GM19193 (cell line): ENCODE results near the gene LRRC43.

Source experiments
- POLR2A ChIP-seq: IDR thresholded peaks from 4 replicates; pipeline ENCODE4 v1.6.1; 2011; ENCODE audit not compliant: insufficient read depth, insufficient read length; ENCODE audit errors: extremely low read depth

The LRRC43 gene

GRCh38 chr12:122199484-122200355 is 16.8 kb downstream of the LRRC43 start:
- no peak for TF ChIP-seq POLR2A

- no peak for TF ChIP-seq POLR2A
These were observed 17.7 kb downstream of the LRRC43 start for GRCh38 chr12:122200541-122201175.

- no peak for TF ChIP-seq POLR2A
These were observed 18.5 kb downstream of the LRRC43 start for GRCh38 chr12:122201381-122201780.

- TF ChIP-seq POLR2A = no peak
These were observed 19.1 kb downstream of the LRRC43 start for GRCh38 chr12:122202017-122202416.

GRCh38 chr12:122203301-122204166 is 20.6 kb downstream of the LRRC43 start, which contains the start of gene B3GNT4:
Gene B3GNT4, plus strand, starts transcription at chr12:122203709. Its CDS starts 910 bp downstream, at chr12:122204619.
- no peak for TF ChIP-seq POLR2A

- no peak for TF ChIP-seq POLR2A
These were observed 21.5 kb downstream of the LRRC43 start for GRCh38 chr12:122204167-122205052.

GRCh38 chr12:122205053-122205925 is 22.4 kb downstream of the LRRC43 start:
- no peak for TF ChIP-seq POLR2A

- no peak for TF ChIP-seq POLR2A
These were observed 23.4 kb downstream of the LRRC43 start for GRCh38 chr12:122206111-122206881.

- no peak for TF ChIP-seq POLR2A
These were observed 24.1 kb downstream of the LRRC43 start for GRCh38 chr12:122206976-122207375.

- TF ChIP-seq POLR2A = no peak
These were observed 24.5 kb downstream of the LRRC43 start for GRCh38 chr12:122207391-122207790.

GRCh38 chr12:122208073-122208820 is 25.3 kb downstream of the LRRC43 start:
- no peak for TF ChIP-seq POLR2A

- TF ChIP-seq POLR2A = no peak
These were observed 32.8 kb downstream of the LRRC43 start for GRCh38 chr12:122215771-122216170.

- TF ChIP-seq POLR2A = no peak
These were observed 33.5 kb downstream of the LRRC43 start for GRCh38 chr12:122216445-122216844.
